ENCODE measurements around the gene AIG1. TPM values are rescaled to one million over a fixed set of nuclear protein-coding genes. Genes with fewer than 3 reads are reported as not detected.
A peak's percentile ranks its signal among the peaks of the same experiment; 100 is the strongest.

The AIG1 gene
- total RNA-seq, 2 experiments from 2014 or later, result 0.40 to 0.85 TPM

GRCh38 chr6:143061597-143062385 is 1.1 kb downstream of the AIG1 start:
- H3K4me3 ChIP-seq (ENCODE audit: low read depth, low read length, poor library complexity, severe bottlenecking), result peak overlapping the region; percentile 70
- ChIA-PET POLR2A (no interaction called here), CTCF (ENCODE audit: unreplicated experiment) (no interaction called here)
- no peaks in the 10 kb centered on the region for H4K20me1 ChIP-seq (ENCODE audit: insufficient read depth, low read length)
- H2AFZ ChIP-seq (ENCODE audit: low read length), result peak overlapping the region; percentile 77; the same call in 1 of the 2 replicates
- H3K27ac ChIP-seq (ENCODE audit: low read depth, low read length, poor library complexity, severe bottlenecking), result no peak overlapping the region
- no peaks in the 10 kb centered on the region for H3K36me3 ChIP-seq (ENCODE audit: insufficient read depth, low read length)
- no peaks in the 10 kb centered on the region for H3K9me3 ChIP-seq (ENCODE audit: low read length)
- H3K79me2 ChIP-seq (ENCODE audit: insufficient read depth, low read depth, low read length), result no peaks in the 10 kb centered on the region
- BruUV-seq (replicated peaks), result no TSS peak
- DNase-seq (ENCODE audit: low spot score), result no peak
- H3K4me1 ChIP-seq (ENCODE audit: insufficient read depth, low read length, poor library complexity, severe bottlenecking), result peaks cover 22% of the 10 kb centered on the region
- TF ChIP-seq CTCF (conservative IDR thresholded peaks at IDR 0.05; ENCODE audit: low read length) (no peak), EZH2phosphoT487 (IDR thresholded peaks at IDR 0.05; ENCODE audit: borderline replicate concordance, low read depth, low read length) (no peak)
- intact Hi-C loops (cut with micrococcal nuclease; ENCODE audit: unreplicated experiment), result no loop called here
- H3K9me2 ChIP-seq (ENCODE audit: insufficient read depth, low read length), result no peaks in the 10 kb centered on the region
- H3K4me2 ChIP-seq (ENCODE audit: low read length), result peak overlapping the region; percentile 64; the same call in 1 of the 2 replicates

GRCh38 chr6:143062551-143062950 is 1.9 kb downstream of the AIG1 start:
- ChIA-PET CTCF (ENCODE audit: unreplicated experiment) (no interaction called here), POLR2A (no interaction called here)
- no peaks in the 10 kb centered on the region for H3K9me3 ChIP-seq (ENCODE audit: low read length)
- H3K36me3 ChIP-seq (ENCODE audit: insufficient read depth, low read length), result no peaks in the 10 kb centered on the region
- H4K20me1 ChIP-seq (ENCODE audit: insufficient read depth, low read length), result no peaks in the 10 kb centered on the region
- TF ChIP-seq CTCF (conservative IDR thresholded peaks at IDR 0.05; ENCODE audit: low read length) (no peak), EZH2phosphoT487 (IDR thresholded peaks at IDR 0.05; ENCODE audit: borderline replicate concordance, low read depth, low read length) (no peak)
- BruUV-seq (replicated peaks), result no TSS peak
- H3K27ac ChIP-seq (ENCODE audit: low read depth, low read length, poor library complexity, severe bottlenecking), result no peak overlapping the region
- no peaks in the 10 kb centered on the region for H3K9me2 ChIP-seq (ENCODE audit: insufficient read depth, low read length)
- intact Hi-C loops (cut with micrococcal nuclease; ENCODE audit: unreplicated experiment), result no loop called here
- H2AFZ ChIP-seq (ENCODE audit: low read length), result no peak overlapping the region
- no peak overlapping the region for H3K4me3 ChIP-seq (ENCODE audit: low read depth, low read length, poor library complexity, severe bottlenecking)
- DNase-seq (ENCODE audit: low spot score), result no peak
- H3K79me2 ChIP-seq (ENCODE audit: insufficient read depth, low read depth, low read length), result no peaks in the 10 kb centered on the region
- H3K4me1 ChIP-seq (ENCODE audit: insufficient read depth, low read length, poor library complexity, severe bottlenecking), result peaks cover 22% of the 10 kb centered on the region
- H3K4me2 ChIP-seq (ENCODE audit: low read length), result no peak overlapping the region

- Histone ChIP-seq H3K27ac (ENCODE audit: low read depth, low read length, poor library complexity, severe bottlenecking) (no peak overlapping the region), H3K36me3 (ENCODE audit: insufficient read depth, low read length) (no peaks in the 10 kb centered on the region), H3K9me3 (ENCODE audit: low read length) (no peaks in the 10 kb centered on the region), H3K4me2 (ENCODE audit: low read length) (no peak overlapping the region), H2AFZ (ENCODE audit: low read length) (no peak overlapping the region), H3K79me2 (ENCODE audit: insufficient read depth, low read depth, low read length) (no peaks in the 10 kb centered on the region), H4K20me1 (ENCODE audit: insufficient read depth, low read length) (no peaks in the 10 kb centered on the region), H3K9me2 (ENCODE audit: insufficient read depth, low read length) (no peaks in the 10 kb centered on the region), H3K4me3 (ENCODE audit: low read depth, low read length, poor library complexity, severe bottlenecking) (no peak overlapping the region), H3K4me1 (ENCODE audit: insufficient read depth, low read length, poor library complexity, severe bottlenecking) (peaks cover 22% of the 10 kb centered on the region)
- intact Hi-C loops (cut with micrococcal nuclease; ENCODE audit: unreplicated experiment), result no loop called here
- ChIA-PET POLR2A (interaction anchor here (0.5 to 1.0 kb wide), 2 partner anchors 62 to 66 kb away, joined by 3 to 4 read pairs; no protein-coding TSS in a partner anchor), CTCF (ENCODE audit: unreplicated experiment) (no interaction called here)
- no peak for DNase-seq (ENCODE audit: low spot score)
- BruUV-seq (replicated peaks), result no TSS peak
- TF ChIP-seq CTCF (conservative IDR thresholded peaks at IDR 0.05; ENCODE audit: low read length) (no peak), EZH2phosphoT487 (IDR thresholded peaks at IDR 0.05; ENCODE audit: borderline replicate concordance, low read depth, low read length) (no peak)
Observed at GRCh38 chr6:143063631-143064030, 2.9 kb downstream of the AIG1 start.
